ENCODE data around the gene PIK3CG.

GRCh38 chr7:106916679-106917078 is 51.6 kb downstream of the PIK3CG start:
- no peak for TF ChIP-seq ZNF274 (IDR thresholded peaks at IDR 0.05; ENCODE audit: low read depth, low read length)
- no peak for TF ChIP-seq YY1 (IDR thresholded peaks at IDR 0.05; ENCODE audit: insufficient read depth, insufficient read length)
- TF ChIP-seq SUZ12 (IDR thresholded peaks at IDR 0.05; ENCODE audit: extremely low read depth, insufficient read depth, insufficient read length): no peak

All from NT2/D1 (cell line).